Mesenchymal stem cell (in vitro differentiated cells and primary cell): Measurements from ENCODE around the gene TLK1.
A peak's percentile ranks its signal among the peaks of the same experiment; 100 is the strongest.

Experiments used
- DNase-seq: peaks from one replicate; pipeline ENCODE4 v3.0.0-alpha.2; 2013
- H2AFZ ChIP-seq: one replicate; pipeline ENCODE4 v1.6.1; 2013; ENCODE audit warnings: low read depth, mild to moderate bottlenecking, control low read depth, inconsistent platforms, low read length, moderate library complexity
- H2AK5ac ChIP-seq: 2 replicates; pipeline ENCODE4 v1.6.1; 2013; ENCODE audit warnings: low read length, moderate library complexity, mild to moderate bottlenecking, inconsistent platforms; ENCODE audit not compliant: severe bottlenecking
- H2BK120ac ChIP-seq: one replicate; pipeline ENCODE4 v1.6.1; 2013; ENCODE audit warnings: low read depth, mild to moderate bottlenecking, inconsistent platforms, low read length, moderate library complexity
- H2BK12ac ChIP-seq, 2 experiments: one replicate each; pipeline ENCODE4 v1.6.1; 2013; ENCODE audit warnings: inconsistent platforms in 2 of 2, low read length in 2 of 2, mild to moderate bottlenecking in 2 of 2, moderate library complexity in 2 of 2, control low read depth in 1 of 2
- H2BK15ac ChIP-seq: one replicate; pipeline ENCODE4 v1.6.1; 2013; ENCODE audit warnings: mild to moderate bottlenecking, low read depth, inconsistent platforms; ENCODE audit not compliant: poor library complexity, severe bottlenecking
- H2BK5ac ChIP-seq: 2 replicates; pipeline ENCODE4 v1.6.1; 2013; ENCODE audit warnings: low read depth, mild to moderate bottlenecking, low read length, control low read depth, inconsistent platforms; ENCODE audit not compliant: poor library complexity, severe bottlenecking
- H3K14ac ChIP-seq, 2 experiments: one replicate each; pipeline ENCODE4 v1.6.1; 2013; ENCODE audit warnings: inconsistent platforms in 2 of 2, low read length in 2 of 2, control low read depth in 1 of 2, mild to moderate bottlenecking in 1 of 2, moderate library complexity in 1 of 2
- H3K18ac ChIP-seq, 2 experiments: one replicate each; pipeline ENCODE4 v1.6.1; 2013; ENCODE audit warnings: inconsistent platforms in 2 of 2, low read length in 2 of 2, control low read depth in 1 of 2, low read depth in 1 of 2, mild to moderate bottlenecking in 1 of 2
- H3K23ac ChIP-seq, 2 experiments: one replicate each; pipeline ENCODE4 v1.6.1; 2013; ENCODE audit warnings: inconsistent platforms in 2 of 2, low read length in 2 of 2, mild to moderate bottlenecking in 2 of 2, moderate library complexity in 2 of 2, control low read depth in 1 of 2
- H3K27ac ChIP-seq: 2 replicates; pipeline ENCODE4 v1.5.1; 2013; ENCODE audit warnings: mild to moderate bottlenecking, moderate library complexity, low read length, control low read depth, inconsistent platforms; ENCODE audit not compliant: poor library complexity, severe bottlenecking
- H3K27me3 ChIP-seq, 2 experiments: 2 replicates each; pipeline versions ENCODE4 v1.6.1 to v1.7.0; 2013; ENCODE audit warnings: low read length in 2 of 2, mild to moderate bottlenecking in 2 of 2, moderate library complexity in 2 of 2, control low read depth in 1 of 2, inconsistent platforms in 1 of 2; ENCODE audit not compliant: control insufficient read depth in 1 of 2, insufficient read depth in 1 of 2
- H3K36me3 ChIP-seq, 2 experiments: 2 replicates each; pipeline versions ENCODE4 v1.6.1 to v1.7.0; 2013; ENCODE audit warnings: low read length in 2 of 2, control low read depth in 1 of 2, inconsistent platforms in 1 of 2, low read depth in 1 of 2, mild to moderate bottlenecking in 1 of 2; ENCODE audit not compliant: insufficient read depth in 2 of 2, control insufficient read depth in 1 of 2
- H3K4ac ChIP-seq, 2 experiments: one replicate each; pipeline ENCODE4 v1.6.1; 2013; ENCODE audit warnings: inconsistent platforms in 2 of 2, low read length in 2 of 2, mild to moderate bottlenecking in 2 of 2, moderate library complexity in 2 of 2, control low read depth in 1 of 2, low read depth in 1 of 2
- H3K4me1 ChIP-seq: 2 replicates; pipeline ENCODE4 v1.6.1; 2013; ENCODE audit warnings: low read depth, low read length, control low read depth; ENCODE audit not compliant: control insufficient read depth, insufficient read depth
- H3K4me2 ChIP-seq: 2 replicates; pipeline ENCODE4 v1.6.1; 2013; ENCODE audit warnings: low read length, mild to moderate bottlenecking, inconsistent platforms; ENCODE audit not compliant: poor library complexity, severe bottlenecking
- H3K4me3 ChIP-seq, 2 experiments: 2 replicates each; pipeline versions ENCODE4 v1.5.1 to v1.7.0; 2013; ENCODE audit warnings: low read length in 2 of 2, mild to moderate bottlenecking in 2 of 2, control low read depth in 1 of 2, low read depth in 1 of 2; ENCODE audit not compliant: insufficient read depth in 1 of 2
- H3K79me1 ChIP-seq: replicated peaks from 2 replicates; pipeline ENCODE4 v1.6.1; 2013; ENCODE audit warnings: mild to moderate bottlenecking, control low read depth, low read length, inconsistent platforms; ENCODE audit not compliant: poor library complexity, severe bottlenecking
- H3K9ac ChIP-seq: 2 replicates; pipeline ENCODE4 v1.7.0; 2013; ENCODE audit warnings: mild to moderate bottlenecking, low read length, moderate library complexity
- H3K9me3 ChIP-seq: 2 replicates; pipeline ENCODE4 v1.7.0; 2013; ENCODE audit warnings: mild to moderate bottlenecking, low read length; ENCODE audit not compliant: control insufficient read depth
- H4K8ac ChIP-seq: one replicate; pipeline ENCODE4 v1.6.1; 2013; ENCODE audit warnings: inconsistent platforms, mild to moderate bottlenecking, low read length, moderate library complexity
- H4K91ac ChIP-seq: one replicate; pipeline ENCODE4 v1.6.1; 2013; ENCODE audit warnings: mild to moderate bottlenecking, low read length, inconsistent platforms
- WGBS: methylation state at CpG from one replicate; pipeline ENCODE4 v1.1.7; 2013; ENCODE audit warnings: mixed read lengths; 5-methylcytosine and 5-hydroxymethylcytosine counted together

Gene TLK1

DNA sequence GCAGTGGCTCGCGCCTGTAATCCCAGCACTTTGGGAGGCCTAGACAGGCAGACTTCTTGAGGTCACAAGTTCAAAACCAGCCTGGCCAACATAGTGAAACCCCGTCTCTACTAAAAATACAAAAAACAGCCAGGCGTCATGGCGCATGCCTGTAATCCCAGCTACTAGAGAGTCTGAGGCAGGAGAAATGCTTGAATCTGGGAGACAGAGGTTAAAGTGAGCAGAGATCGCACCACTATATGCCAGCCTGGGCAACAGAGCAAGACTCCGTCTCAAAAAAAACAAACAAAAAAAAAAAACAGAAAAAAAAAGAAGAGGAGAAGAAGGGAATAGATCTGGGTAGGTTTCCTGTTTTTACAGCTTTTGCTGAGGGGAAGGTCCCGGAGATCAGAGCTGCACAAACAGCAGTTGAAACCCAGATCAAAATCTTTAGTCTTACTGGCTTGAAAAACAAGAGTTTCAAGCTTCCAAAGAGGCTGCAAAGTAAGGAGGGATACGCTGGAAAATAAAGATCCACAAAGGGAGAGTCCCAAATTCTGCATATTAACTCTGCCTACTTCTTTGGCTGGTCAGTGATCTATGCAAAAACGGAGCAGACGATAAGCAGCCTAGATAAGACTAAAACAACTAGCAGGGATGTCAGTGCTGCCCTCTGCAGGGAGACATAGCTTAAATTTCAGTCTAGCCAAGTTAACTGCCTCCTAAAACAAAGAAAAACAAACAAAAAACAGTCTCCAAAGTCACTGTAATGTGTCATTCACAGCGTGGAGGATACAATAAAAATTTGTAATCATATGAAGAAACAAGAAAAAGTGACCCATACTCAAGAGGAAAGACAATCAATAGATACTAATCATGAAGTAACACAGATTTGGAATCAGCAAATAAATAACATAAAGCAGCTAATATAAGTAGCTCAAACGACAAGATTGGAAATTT is 74.1 kb downstream of the TLK1 start:
- peak; percentile 69 for DNase-seq
- H3K4me1 ChIP-seq, result no peaks in the 10 kb centered on the region
- H3K79me1 ChIP-seq, result peaks cover 21% of the 10 kb centered on the region
- peak overlapping the region; percentile 19 for H3K9ac ChIP-seq
- no peak overlapping the region for H2BK12ac ChIP-seq
- no peak overlapping the region for H3K27ac ChIP-seq
- H3K4ac ChIP-seq, result no peak overlapping the region
- H2BK120ac ChIP-seq, result no peak overlapping the region
- no peak overlapping the region for H3K23ac ChIP-seq
- H3K18ac ChIP-seq, result no peak overlapping the region
- H3K4me3 ChIP-seq, result peak overlapping the region in 1 of 2 experiments; percentile 12
- no peak overlapping the region for H2AK5ac ChIP-seq
- no peak overlapping the region for H2BK5ac ChIP-seq
- H2BK15ac ChIP-seq, result no peak overlapping the region
- no peak overlapping the region for H3K14ac ChIP-seq
- no peak overlapping the region for H4K91ac ChIP-seq
- peaks cover 0 to 7% of the 10 kb centered on the region in 2 experiments for H3K36me3 ChIP-seq
- no peak overlapping the region for H4K8ac ChIP-seq
- H3K9me3 ChIP-seq, result no peaks in the 10 kb centered on the region
- WGBS, result 69% methylated on average over 7 of the region's 13 CpGs
- H3K27me3 ChIP-seq, result no peaks in the 10 kb centered on the region
- H2AFZ ChIP-seq, result no peak overlapping the region
- no peak overlapping the region for H3K4me2 ChIP-seq

DNA sequence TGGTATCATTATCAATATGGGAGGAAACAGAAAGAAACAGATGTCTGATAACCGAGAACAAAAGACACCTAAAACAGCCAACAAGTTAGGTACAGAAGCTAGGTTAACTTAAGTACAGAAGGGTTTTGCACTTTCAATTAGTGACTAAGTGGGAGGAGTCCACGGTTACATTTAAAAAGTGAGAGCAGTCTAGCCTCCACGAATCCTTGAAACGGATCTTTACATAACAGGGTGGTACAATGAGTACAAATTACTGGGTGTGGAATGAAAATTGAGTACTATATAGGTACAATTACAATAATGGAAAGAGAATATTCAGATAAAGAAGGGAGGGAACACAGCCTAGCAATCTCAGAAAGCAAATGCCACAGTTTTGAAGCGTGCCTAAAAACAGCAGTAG is 76.6 kb downstream of the TLK1 start:
- whole genome bisulfite sequencing, result 89% methylated on average over 5 of the region's 5 CpGs
- H3K4me3 ChIP-seq, result no peak overlapping the region

DNA sequence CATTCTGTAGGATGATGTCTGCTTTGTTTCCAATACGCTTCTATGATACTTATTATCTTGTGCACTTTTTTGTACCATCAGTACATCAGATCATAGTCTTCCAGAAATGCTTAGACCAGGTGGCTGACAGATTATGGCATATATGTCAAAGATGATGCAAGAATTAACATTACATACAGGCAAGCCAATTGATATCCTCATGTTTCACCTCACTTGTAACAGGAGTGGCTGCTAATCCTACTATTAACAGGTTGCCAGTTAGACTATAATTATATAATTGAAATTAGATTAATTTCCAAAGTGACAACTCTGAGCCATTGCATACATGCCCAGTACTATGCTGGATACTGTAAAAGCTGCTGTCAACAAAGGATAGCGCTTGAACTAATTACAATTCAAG is 77.2 kb downstream of the TLK1 start:
- peaks cover 23% of the 10 kb centered on the region for H3K79me1 ChIP-seq

More for the DNA sequence above, 76.6 kb downstream of the TLK1 start:
- no peak overlapping the region for H4K91ac ChIP-seq
- no peak overlapping the region for H3K14ac ChIP-seq
- H2AFZ ChIP-seq, result no peak overlapping the region
- no peak overlapping the region for H2BK12ac ChIP-seq
- no peak overlapping the region for H2BK15ac ChIP-seq
- H3K4ac ChIP-seq, result no peak overlapping the region
- no peak overlapping the region for H3K18ac ChIP-seq
- H3K9me3 ChIP-seq, result no peaks in the 10 kb centered on the region
- no peak for DNase-seq
- no peak overlapping the region for H3K9ac ChIP-seq
- H3K27ac ChIP-seq, result no peak overlapping the region
- H3K36me3 ChIP-seq, result peaks cover 3 to 7% of the 10 kb centered on the region in 2 experiments
- no peak overlapping the region for H4K8ac ChIP-seq
- no peak overlapping the region for H3K23ac ChIP-seq
- no peak overlapping the region for H2BK5ac ChIP-seq
- peaks cover 2% of the 10 kb centered on the region for H3K4me1 ChIP-seq
- no peak overlapping the region for H2BK120ac ChIP-seq
- H3K4me2 ChIP-seq, result no peak overlapping the region
- peaks cover 22% of the 10 kb centered on the region for H3K79me1 ChIP-seq
- no peaks in the 10 kb centered on the region for H3K27me3 ChIP-seq
- no peak overlapping the region for H2AK5ac ChIP-seq

DNA sequence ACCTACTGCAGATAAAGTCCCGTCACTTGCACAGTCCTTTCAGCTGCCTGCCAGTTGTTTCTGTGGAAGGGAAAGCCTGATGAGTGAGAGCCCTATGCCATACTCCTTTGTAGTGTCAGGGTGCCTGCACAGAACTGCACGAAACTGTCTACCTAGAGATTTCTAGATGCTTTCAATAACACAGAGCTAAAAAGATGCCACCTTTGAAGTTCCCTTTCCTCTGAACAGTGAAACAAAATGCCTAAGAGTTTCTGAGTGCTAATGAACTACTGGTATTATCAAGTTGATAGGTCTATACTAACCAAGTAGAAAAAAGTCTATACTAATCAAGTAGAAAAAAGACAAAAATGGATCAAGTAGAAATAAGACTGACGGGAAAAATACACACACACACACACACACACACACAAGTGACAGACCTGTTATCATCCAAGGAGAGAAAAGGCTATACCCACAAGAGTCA is 79.0 kb downstream of the TLK1 start:
- H2AK5ac ChIP-seq, result no peak overlapping the region
- no peak overlapping the region for H3K4me2 ChIP-seq
- no peak overlapping the region for H3K23ac ChIP-seq
- peaks cover 3 to 23% of the 10 kb centered on the region in 2 experiments for H3K36me3 ChIP-seq
- no peaks in the 10 kb centered on the region for H3K9me3 ChIP-seq
- H3K27ac ChIP-seq, result no peak overlapping the region
- H4K91ac ChIP-seq, result no peak overlapping the region
- peaks cover 22% of the 10 kb centered on the region for H3K79me1 ChIP-seq
- no peak overlapping the region for H2BK5ac ChIP-seq
- H3K18ac ChIP-seq, result no peak overlapping the region
- H3K14ac ChIP-seq, result no peak overlapping the region
- H3K27me3 ChIP-seq, result no peaks in the 10 kb centered on the region
- no peak for DNase-seq
- no peak overlapping the region for H2BK15ac ChIP-seq
- H4K8ac ChIP-seq, result no peak overlapping the region
- no peak overlapping the region for H3K9ac ChIP-seq
- no peak overlapping the region for H3K4me3 ChIP-seq
- H2BK120ac ChIP-seq, result no peak overlapping the region
- H3K4me1 ChIP-seq, result peaks cover 2% of the 10 kb centered on the region
- H2BK12ac ChIP-seq, result no peak overlapping the region
- WGBS, result 94% methylated on average over 2 of the region's 3 CpGs
- H2AFZ ChIP-seq, result no peak overlapping the region
- H3K4ac ChIP-seq, result no peak overlapping the region

More for the DNA sequence above, 77.2 kb downstream of the TLK1 start:
- Histone ChIP-seq H3K9me3 (no peaks in the 10 kb centered on the region), H3K18ac (no peak overlapping the region), H2BK120ac (no peak overlapping the region), H3K9ac (no peak overlapping the region), H2AK5ac (no peak overlapping the region), H2AFZ (no peak overlapping the region), H3K4ac (no peak overlapping the region), H4K91ac (no peak overlapping the region), H3K23ac (no peak overlapping the region), H3K27me3 (no peaks in the 10 kb centered on the region), H3K4me3 (no peak overlapping the region), H3K4me1 (peaks cover 2% of the 10 kb centered on the region), H2BK15ac (no peak overlapping the region), H3K14ac (no peak overlapping the region), H3K27ac (no peak overlapping the region), H3K4me2 (no peak overlapping the region), H4K8ac (no peak overlapping the region), H2BK5ac (no peak overlapping the region), H3K36me3 (peaks cover 3 to 12% of the 10 kb centered on the region in 2 experiments), H2BK12ac (no peak overlapping the region)
- DNase-seq, result no peak
- whole genome bisulfite sequencing, result no CpG with 5 or more reads among the region's 2 CpGs
